BE2C (cell line): ENCODE measurements around the gene SAP30L.

ENCODE experiments used
- DNase-seq: peaks from one replicate; pipeline ENCODE4 v3.0.0-alpha.2; 2020
- H3K27me3 ChIP-seq: fragments of 250-450 bp; sonication (Bioruptor Pico); 2 replicates; pipeline ENCODE4 v1.5.1; 2020; ENCODE audit warnings: mild to moderate bottlenecking
- H3K36me3 ChIP-seq: fragments of 250-450 bp; sonication (Bioruptor Pico); 2 replicates; pipeline ENCODE4 v1.5.1; 2020; ENCODE audit warnings: mild to moderate bottlenecking
- H3K4me1 ChIP-seq: fragments of 250-450 bp; sonication (Bioruptor Pico); 2 replicates; pipeline ENCODE4 v1.5.1; 2020
- H3K4me3 ChIP-seq: 2 replicates; pipeline ENCODE4 v1.5.1; 2011; ENCODE audit warnings: low read depth, low read length
- H3K9me3 ChIP-seq: fragments of 250-450 bp; sonication (Bioruptor Pico); 2 replicates; pipeline ENCODE4 v1.5.1; 2020
- TF ChIP-seq, protein P1 (sequence below): IDR thresholded peaks from 2 replicates; pipeline ENCODE4 v1.5.1; 2012; ENCODE audit warnings: mild to moderate bottlenecking, low read depth, low read length

SAP30L gene

DNA sequence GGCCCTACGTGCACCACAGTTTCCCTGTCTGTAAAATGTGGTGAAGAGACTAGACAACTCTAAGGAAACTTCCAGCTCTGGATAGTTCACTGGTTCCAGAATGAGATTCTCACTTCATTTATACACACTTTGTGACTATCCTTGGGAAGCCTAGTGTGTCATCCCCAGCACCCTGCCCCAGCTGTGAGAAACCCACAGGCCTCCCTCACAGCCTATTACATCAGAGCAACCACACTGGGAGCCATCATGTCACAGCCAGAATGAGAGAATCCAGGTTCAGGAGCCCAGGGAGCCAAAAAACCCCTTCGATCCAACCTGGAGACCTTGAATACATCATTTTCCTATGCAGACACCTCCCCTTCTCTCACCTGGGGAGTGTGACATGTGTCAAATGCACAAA lies 53.2 kb downstream of the SAP30L start:
- TF ChIP-seq, protein P1, sequence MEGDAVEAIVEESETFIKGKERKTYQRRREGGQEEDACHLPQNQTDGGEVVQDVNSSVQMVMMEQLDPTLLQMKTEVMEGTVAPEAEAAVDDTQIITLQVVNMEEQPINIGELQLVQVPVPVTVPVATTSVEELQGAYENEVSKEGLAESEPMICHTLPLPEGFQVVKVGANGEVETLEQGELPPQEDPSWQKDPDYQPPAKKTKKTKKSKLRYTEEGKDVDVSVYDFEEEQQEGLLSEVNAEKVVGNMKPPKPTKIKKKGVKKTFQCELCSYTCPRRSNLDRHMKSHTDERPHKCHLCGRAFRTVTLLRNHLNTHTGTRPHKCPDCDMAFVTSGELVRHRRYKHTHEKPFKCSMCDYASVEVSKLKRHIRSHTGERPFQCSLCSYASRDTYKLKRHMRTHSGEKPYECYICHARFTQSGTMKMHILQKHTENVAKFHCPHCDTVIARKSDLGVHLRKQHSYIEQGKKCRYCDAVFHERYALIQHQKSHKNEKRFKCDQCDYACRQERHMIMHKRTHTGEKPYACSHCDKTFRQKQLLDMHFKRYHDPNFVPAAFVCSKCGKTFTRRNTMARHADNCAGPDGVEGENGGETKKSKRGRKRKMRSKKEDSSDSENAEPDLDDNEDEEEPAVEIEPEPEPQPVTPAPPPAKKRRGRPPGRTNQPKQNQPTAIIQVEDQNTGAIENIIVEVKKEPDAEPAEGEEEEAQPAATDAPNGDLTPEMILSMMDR: no peak
- peaks cover 5% of the 10 kb centered on the region for H3K4me1 ChIP-seq
- no peak overlapping the region for H3K4me3 ChIP-seq

DNA sequence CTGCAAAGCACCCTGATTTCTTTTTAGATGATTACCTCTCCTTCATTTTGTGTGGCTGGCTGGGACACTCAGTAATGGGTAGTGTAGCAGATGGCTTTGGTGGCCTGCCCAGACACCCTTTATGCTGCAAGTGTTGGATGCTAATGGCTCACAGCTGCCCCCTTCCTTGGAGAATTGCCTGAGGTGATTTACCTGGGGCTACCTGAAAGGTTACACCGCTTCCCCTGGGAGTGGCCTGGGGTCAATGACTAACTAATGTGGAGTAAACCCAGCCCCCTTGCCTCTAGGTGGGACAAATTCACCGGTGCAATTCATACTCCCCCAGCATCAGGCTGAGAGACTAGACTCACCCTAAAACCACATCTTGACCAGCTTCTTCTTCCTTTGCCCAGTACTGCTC lies 55.8 kb downstream of the SAP30L start:
- TF ChIP-seq, protein P1: no peak
- DNase-seq: no peak
- no peaks in the 10 kb centered on the region for H3K27me3 ChIP-seq

More for the DNA sequence above, 53.2 kb downstream of the SAP30L start:
- DNase-seq: no peak
- H3K36me3 ChIP-seq: no peaks in the 10 kb centered on the region
- no peaks in the 10 kb centered on the region for H3K9me3 ChIP-seq
- H3K27me3 ChIP-seq: no peaks in the 10 kb centered on the region

DNA sequence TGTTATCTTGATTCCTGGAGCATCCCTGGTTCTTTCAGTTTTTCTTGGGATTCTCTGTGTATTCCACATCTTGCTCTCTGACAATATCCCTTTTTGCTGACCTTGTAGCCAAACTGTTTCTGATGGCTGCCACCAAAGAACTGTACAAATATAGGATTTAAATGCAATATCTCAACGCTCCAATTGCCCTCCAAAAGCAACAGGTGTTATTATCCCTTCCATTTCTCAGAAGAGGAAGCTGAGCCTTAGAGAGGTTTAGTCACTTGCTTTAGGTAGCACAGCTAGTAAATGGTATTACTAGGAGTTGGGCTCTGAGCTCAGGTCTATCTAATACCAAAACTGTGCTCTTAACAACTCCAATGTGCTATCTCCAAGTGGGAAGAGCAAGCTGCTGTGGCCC lies 56.4 kb downstream of the SAP30L start:
- peaks cover 11% of the 10 kb centered on the region for H3K4me1 ChIP-seq
- no peaks in the 10 kb centered on the region for H3K9me3 ChIP-seq
- TF ChIP-seq, protein P1: no peak
- H3K27me3 ChIP-seq: no peaks in the 10 kb centered on the region
- H3K36me3 ChIP-seq: no peaks in the 10 kb centered on the region
- no peak overlapping the region for H3K4me3 ChIP-seq
- no peak for DNase-seq

More for the DNA sequence above, 55.8 kb downstream of the SAP30L start:
- Histone ChIP-seq H3K9me3 (no peaks in the 10 kb centered on the region), H3K4me3 (no peak overlapping the region), H3K4me1 (peaks cover 11% of the 10 kb centered on the region), H3K36me3 (no peaks in the 10 kb centered on the region)

DNA sequence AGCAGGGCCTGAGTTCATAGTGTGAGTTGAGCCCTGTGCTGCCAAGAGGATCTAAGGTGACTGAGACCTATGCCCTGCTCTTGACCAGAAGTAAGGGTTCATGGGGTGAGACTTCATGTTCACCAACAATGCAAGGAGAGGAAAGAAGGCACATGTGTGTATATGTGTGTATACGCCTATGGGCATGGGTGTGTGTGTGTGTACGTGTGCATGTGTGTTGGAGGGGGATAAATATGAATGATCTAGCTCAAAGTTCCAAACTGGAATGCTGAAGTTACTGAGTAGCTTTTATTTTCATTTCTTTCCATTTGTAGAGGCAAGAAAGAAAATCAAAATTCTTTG lies 57.9 kb downstream of the SAP30L start:
- no peaks in the 10 kb centered on the region for H3K27me3 ChIP-seq
- peaks cover 11% of the 10 kb centered on the region for H3K4me1 ChIP-seq
- TF ChIP-seq, protein P1: no peak
- H3K9me3 ChIP-seq: no peaks in the 10 kb centered on the region
- no peaks in the 10 kb centered on the region for H3K36me3 ChIP-seq
- H3K4me3 ChIP-seq: no peak overlapping the region
- no peak for DNase-seq

DNA sequence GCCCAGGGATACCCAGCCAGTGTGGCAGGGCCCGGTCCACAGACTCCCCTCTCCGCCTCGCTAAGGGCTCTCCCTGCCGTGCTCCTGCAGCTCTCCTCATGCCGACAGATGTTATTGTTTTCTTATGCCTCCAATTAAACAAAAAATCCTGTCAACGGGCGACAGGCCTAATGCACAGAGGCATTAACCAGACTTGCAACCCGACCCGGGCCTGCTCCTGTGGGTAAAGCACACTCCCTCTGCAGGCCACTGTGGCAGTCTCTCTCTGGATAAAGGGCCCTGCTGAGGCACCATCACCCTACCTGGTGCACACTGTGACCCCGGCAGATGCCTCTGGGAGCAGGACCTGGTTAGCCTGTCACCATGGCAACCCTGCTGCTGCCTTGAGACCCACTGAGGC lies 59.8 kb downstream of the SAP30L start:
- Histone ChIP-seq H3K27me3 (no peaks in the 10 kb centered on the region), H3K4me1 (peaks cover 15% of the 10 kb centered on the region), H3K36me3 (no peaks in the 10 kb centered on the region), H3K9me3 (no peaks in the 10 kb centered on the region), H3K4me3 (no peak overlapping the region)
- TF ChIP-seq, protein P1: peak; percentile 63
- DNase-seq: peak; percentile 86

DNA sequence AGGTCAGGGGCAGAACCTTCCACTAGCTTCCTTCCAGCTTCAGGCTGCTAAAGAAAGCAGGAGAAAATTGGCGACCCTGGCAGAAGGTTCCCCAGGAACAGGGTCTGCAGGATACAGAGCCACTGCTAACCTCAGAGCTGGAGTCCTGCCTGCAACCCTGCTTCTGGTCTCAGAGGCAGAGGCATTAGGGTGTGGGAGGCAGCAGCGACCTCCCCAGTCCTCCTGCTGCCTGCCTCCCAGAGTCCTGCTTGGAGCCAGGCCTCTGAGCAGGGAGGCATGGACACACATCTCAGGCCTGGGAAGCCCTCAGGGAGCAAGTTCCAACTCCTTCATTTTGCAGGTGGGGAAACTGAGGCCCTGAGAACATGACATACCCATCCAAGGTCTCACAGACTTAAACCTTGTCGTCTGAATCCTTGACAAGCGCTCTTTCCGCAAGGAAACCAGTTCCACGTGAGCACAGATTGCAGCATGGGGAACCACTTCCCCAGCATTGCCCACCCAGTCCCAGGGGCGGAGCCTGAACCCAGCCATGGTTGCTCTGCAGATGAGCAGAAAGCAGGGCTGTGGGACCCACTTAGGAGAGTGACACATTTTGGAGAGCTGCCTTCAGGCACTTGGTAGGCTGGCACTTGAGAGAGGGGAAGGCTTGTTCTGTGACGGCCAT lies 60.4 kb downstream of the SAP30L start:
- no peaks in the 10 kb centered on the region for H3K36me3 ChIP-seq
- H3K4me3 ChIP-seq: no peak overlapping the region
- no peaks in the 10 kb centered on the region for H3K27me3 ChIP-seq
- TF ChIP-seq, protein P1: no peak
- no peaks in the 10 kb centered on the region for H3K9me3 ChIP-seq
- no peak for DNase-seq
- peaks cover 17% of the 10 kb centered on the region for H3K4me1 ChIP-seq
